Epithelial cell of proximal tubule (primary cell): ENCODE results near the gene ADAMTS9. TPM values are rescaled to one million over a fixed set of nuclear protein-coding genes. Genes with fewer than 3 reads are reported as not detected.
A peak's percentile ranks its signal among the peaks of the same experiment; 100 is the strongest.

ENCODE experiments used
- DNase-seq: peaks from one replicate; pipeline ENCODE4 v3.0.0-alpha.2; 2011; ENCODE audit warnings: low read depth
- H3K4me3 ChIP-seq: 2 replicates; pipeline ENCODE4 v1.5.1; 2011; ENCODE audit warnings: low read depth, mild to moderate bottlenecking, low read length
- CTCF ChIP-seq: conservative IDR thresholded peaks from 2 replicates; pipeline ENCODE4 v1.5.1; 2012; ENCODE audit warnings: low read depth, mild to moderate bottlenecking, low read length
- total RNA-seq: library from RNA; depleted of rRNA; stranded (reverse); fragments of >200 nt; gene quantifications from 2 replicates; pipeline ENCODE4 v1.2.3, GENCODE V29; 2015

ADAMTS9 gene
- total RNA-seq, 1 donor from 2014 or later, result 92.7 TPM

- no peak for DNase-seq
- no peak overlapping the region for H3K4me3 ChIP-seq
- peak; percentile 13 for TF ChIP-seq CTCF
These were observed 19.8 kb downstream of the ADAMTS9 start for GRCh38 chr3:64667887-64668581.

- TF ChIP-seq CTCF, result no peak
- no peak overlapping the region for H3K4me3 ChIP-seq
- DNase-seq, result no peak
These were observed 20.7 kb downstream of the ADAMTS9 start for GRCh38 chr3:64667138-64667537.

- DNase-seq, result peak; percentile 95
- no peak overlapping the region for H3K4me3 ChIP-seq
- no peak for TF ChIP-seq CTCF
These were observed 21.6 kb downstream of the ADAMTS9 start for GRCh38 chr3:64666171-64666588.

- no peak for TF ChIP-seq CTCF
- DNase-seq, result no peak
These were observed 23.4 kb downstream of the ADAMTS9 start for GRCh38 chr3:64664397-64664796.

GRCh38 chr3:64659617-64659978 lies 28.2 kb downstream of the ADAMTS9 start:
- no peak overlapping the region for H3K4me3 ChIP-seq
- TF ChIP-seq CTCF, result no peak
- no peak for DNase-seq

More at GRCh38 chr3:64664397-64664796, 23.4 kb downstream of the ADAMTS9 start:
- H3K4me3 ChIP-seq, result no peak overlapping the region

GRCh38 chr3:64658001-64658400 lies 29.8 kb downstream of the ADAMTS9 start:
- no peak overlapping the region for H3K4me3 ChIP-seq
- DNase-seq, result no peak
- no peak for TF ChIP-seq CTCF

- no peak for TF ChIP-seq CTCF
- DNase-seq, result no peak
- no peak overlapping the region for H3K4me3 ChIP-seq
These were observed 31.3 kb downstream of the ADAMTS9 start for GRCh38 chr3:64656544-64656943.
